IPS-18c (cell line): ENCODE data around the gene CD28.
"Not testable (repeated sequence)": the region's sequence is repeated elsewhere in the genome, so short reads cannot be mapped to it uniquely, and the experiment has no call there.

Source experiments
- H3K4me3 ChIP-seq: 2 replicates; pipeline ENCODE4 v1.7.0; 2013; ENCODE audit warnings: low read depth, mild to moderate bottlenecking, low read length, moderate library complexity; ENCODE audit not compliant: insufficient read depth
- H3K9me3 ChIP-seq: one replicate; pipeline ENCODE4 v1.6.1; 2013; ENCODE audit warnings: mild to moderate bottlenecking, low read length, moderate library complexity; ENCODE audit not compliant: control insufficient read depth, insufficient read depth

The CD28 gene

DNA sequence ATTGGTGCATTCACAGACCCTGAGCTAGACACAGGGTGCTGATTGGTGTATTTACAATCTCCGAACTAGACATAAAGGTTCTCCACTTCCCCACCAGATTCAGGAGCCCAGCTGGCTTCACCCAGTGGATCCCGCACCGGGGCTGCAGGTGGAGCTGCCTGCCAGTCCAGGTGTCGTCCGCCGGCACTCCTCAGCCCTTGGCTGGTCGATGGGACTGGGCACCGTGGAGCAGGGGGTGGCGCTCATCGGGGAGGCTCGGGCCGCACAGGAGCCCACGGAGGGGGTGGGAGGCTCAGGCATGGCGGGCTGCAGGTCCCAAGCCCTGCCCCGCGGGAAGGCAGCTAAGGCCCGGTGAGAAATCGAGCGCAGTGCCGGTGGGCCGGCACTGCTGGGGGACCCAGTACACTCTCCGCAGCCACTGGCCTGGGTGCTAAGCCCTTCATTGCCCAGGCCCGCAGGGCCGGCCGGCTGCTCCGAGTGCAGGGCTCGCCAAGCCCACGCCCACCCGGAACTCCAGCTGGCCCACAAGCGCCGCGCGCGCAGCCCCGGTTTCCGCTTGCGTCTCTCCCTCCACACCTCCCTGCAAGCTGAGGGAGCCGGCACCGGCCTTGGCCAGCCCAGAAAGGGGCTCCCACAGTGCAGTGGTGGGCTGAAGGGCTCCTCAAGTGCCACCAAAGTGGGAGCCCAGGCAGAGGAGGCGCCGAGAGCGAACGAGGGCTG lies 79.1 kb downstream of the CD28 start:
- not testable (repeated sequence) for H3K9me3 ChIP-seq, H3K4me3 ChIP-seq

- Histone ChIP-seq H3K9me3 (no peaks in the 10 kb centered on the region), H3K4me3 (no peak overlapping the region)
Observed at GRCh38 chr2:203786549-203787351, 80.3 kb downstream of the CD28 start.

GRCh38 chr2:203787979-203788378 lies 81.5 kb downstream of the CD28 start:
- H3K9me3 ChIP-seq = no peaks in the 10 kb centered on the region
- no peak overlapping the region for H3K4me3 ChIP-seq
